ENCODE data around the gene RNPEPL1. TPM values are rescaled to one million over a fixed set of nuclear protein-coding genes. Genes with fewer than 3 reads are reported as not detected.

Gene RNPEPL1
- total RNA-seq, 4 donors from 2014 or later, result 31.9 to 124 (median 99.6) TPM

DNA sequence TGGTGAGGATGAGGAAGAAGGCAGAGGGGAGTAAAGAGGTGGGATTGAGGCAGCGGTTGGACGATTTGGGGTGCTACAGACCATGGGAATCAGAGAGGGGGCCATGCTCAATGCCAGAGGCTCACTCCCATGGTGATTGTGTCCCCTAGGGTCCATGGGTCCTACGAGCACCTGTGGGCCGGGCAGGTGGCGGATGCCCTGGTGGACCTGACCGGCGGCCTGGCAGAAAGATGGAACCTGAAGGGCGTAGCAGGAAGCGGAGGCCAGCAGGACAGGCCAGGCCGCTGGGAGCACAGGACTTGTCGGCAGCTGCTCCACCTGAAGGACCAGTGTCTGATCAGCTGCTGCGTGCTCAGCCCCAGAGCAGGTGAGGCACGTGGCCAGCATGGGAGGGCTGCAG, 23.5 kb downstream of the RNPEPL1 start:
- H3K4me3 ChIP-seq, result no peak overlapping the region
- H3K9me3 ChIP-seq, result no peaks in the 10 kb centered on the region
- intact Hi-C loops (cut with DNase I; ENCODE audit: low total_unique reads), result no loop called here
- peaks cover 0 to 12% of the 10 kb centered on the region in 2 donors for H3K36me3 ChIP-seq
- peaks cover 24 to 27% of the 10 kb centered on the region in 2 donors for H3K4me1 ChIP-seq
- peak in 1 of 2 donors; percentile 7 for DNase-seq
- ATAC-seq, result no peak
- H3K27me3 ChIP-seq, result no peaks in the 10 kb centered on the region
- H3K27ac ChIP-seq, result no peak overlapping the region
- in situ Hi-C loops (cut with MboI; ENCODE audit: low sequenced_read_pairs in 4 of 4), result no loop called here
- TF ChIP-seq POLR2A (IDR thresholded peaks at IDR 0.05), result no peak
- TF ChIP-seq, protein P1, sequence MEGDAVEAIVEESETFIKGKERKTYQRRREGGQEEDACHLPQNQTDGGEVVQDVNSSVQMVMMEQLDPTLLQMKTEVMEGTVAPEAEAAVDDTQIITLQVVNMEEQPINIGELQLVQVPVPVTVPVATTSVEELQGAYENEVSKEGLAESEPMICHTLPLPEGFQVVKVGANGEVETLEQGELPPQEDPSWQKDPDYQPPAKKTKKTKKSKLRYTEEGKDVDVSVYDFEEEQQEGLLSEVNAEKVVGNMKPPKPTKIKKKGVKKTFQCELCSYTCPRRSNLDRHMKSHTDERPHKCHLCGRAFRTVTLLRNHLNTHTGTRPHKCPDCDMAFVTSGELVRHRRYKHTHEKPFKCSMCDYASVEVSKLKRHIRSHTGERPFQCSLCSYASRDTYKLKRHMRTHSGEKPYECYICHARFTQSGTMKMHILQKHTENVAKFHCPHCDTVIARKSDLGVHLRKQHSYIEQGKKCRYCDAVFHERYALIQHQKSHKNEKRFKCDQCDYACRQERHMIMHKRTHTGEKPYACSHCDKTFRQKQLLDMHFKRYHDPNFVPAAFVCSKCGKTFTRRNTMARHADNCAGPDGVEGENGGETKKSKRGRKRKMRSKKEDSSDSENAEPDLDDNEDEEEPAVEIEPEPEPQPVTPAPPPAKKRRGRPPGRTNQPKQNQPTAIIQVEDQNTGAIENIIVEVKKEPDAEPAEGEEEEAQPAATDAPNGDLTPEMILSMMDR (IDR thresholded peaks at IDR 0.05 in 4 of 5, conservative IDR thresholded peaks at IDR 0.05 in 1 of 5), result no peak

DNA sequence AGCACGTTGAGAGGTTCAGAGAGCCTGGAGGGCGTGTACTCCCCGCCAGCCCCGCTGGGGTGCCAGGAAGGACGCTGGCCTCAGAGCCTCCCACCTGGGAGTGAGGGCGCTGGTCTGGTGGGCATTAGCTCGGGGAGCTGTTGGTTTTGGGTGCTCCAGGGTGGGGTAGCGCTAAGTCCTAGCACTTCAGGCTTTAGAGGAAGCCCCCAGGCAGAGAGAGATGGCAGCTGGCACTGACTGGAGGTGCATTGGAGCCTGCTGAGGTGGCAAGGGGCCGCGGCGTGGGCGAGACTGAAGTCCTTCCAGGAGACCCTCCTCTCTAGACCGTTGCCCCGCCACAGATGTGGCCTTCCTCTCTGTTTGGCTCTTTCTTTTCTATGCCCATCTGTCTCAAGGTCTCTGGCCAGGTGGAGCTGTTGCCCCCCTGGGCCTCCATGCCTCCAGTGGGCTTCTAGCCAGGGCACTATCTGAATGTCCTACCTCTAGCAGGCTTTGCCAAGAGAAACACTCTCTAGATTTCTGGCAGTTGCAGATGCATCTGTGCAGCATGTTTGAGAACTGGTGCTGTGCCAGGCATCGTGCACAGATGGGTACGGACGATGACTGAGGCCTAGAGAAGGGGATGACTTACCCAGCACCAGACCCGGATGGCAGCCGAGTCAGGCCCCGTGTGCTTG, 24.9 kb downstream of the RNPEPL1 start:
- TF ChIP-seq, protein P1 (IDR thresholded peaks at IDR 0.05 in 4 of 5, conservative IDR thresholded peaks at IDR 0.05 in 1 of 5), result no peak
- H3K4me3 ChIP-seq, result no peak overlapping the region
- no peak overlapping the region for H3K27ac ChIP-seq
- H3K9me3 ChIP-seq, result no peaks in the 10 kb centered on the region
- in situ Hi-C loops (cut with MboI; ENCODE audit: low sequenced_read_pairs in 4 of 4), result no loop called here
- H3K27me3 ChIP-seq, result no peaks in the 10 kb centered on the region
- peak in 1 of 2 donors; percentile 7 for DNase-seq
- intact Hi-C loops (cut with DNase I; ENCODE audit: low total_unique reads), result no loop called here
- H3K36me3 ChIP-seq, result peaks cover 0 to 20% of the 10 kb centered on the region in 2 donors
- ATAC-seq, result no peak
- H3K4me1 ChIP-seq, result peaks cover 13 to 16% of the 10 kb centered on the region in 2 donors

DNA sequence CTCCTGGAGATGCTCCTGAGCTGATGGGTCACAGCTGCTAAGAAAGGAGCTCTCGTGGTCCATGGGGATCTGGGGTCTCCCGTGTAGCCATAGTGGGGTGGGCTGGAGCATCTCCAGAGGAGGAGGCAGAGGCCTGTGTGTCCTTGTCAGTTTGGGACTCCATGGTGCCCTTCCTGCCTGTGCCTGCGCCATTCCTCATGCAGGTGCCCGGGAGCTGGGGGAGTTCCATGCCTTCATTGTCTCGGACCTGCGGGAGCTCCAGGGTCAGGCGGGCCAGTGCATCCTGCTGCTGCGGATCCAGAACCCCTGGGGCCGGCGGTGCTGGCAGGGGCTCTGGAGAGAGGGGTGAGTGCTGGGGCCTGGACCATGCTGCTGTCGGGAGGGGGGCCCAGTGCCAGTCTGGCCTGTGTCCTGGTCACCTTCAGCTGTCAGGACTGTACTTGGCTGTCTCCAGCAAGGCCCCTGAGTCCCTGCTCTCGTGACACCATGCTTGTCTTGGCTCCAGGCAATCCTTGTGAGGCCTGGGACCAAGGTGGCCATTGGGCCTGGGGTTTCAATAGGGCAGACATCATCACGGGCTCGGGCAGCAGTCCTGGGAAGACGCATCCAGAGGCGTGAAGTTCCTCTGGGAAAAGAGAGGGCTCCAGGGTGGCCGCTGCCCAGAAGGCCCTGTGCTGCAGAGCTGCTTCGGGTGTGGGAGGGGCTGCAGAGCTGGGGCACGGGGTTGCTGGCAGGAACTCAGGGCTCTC, 25.6 kb downstream of the RNPEPL1 start:
- DNase-seq (peak in 1 of 2 donors; percentile 9), ATAC-seq (no peak)
- peaks cover 0 to 26% of the 10 kb centered on the region in 2 donors for H3K36me3 ChIP-seq
- peaks cover 10 to 13% of the 10 kb centered on the region in 2 donors for H3K4me1 ChIP-seq
- H3K9me3 ChIP-seq, result no peaks in the 10 kb centered on the region
- TF ChIP-seq, protein P1 (IDR thresholded peaks at IDR 0.05 in 4 of 5, conservative IDR thresholded peaks at IDR 0.05 in 1 of 5), result no peak
- no peak for TF ChIP-seq POLR2A (IDR thresholded peaks at IDR 0.05)
- in situ Hi-C loops (cut with MboI; ENCODE audit: low sequenced_read_pairs in 4 of 4), result no loop called here
- H3K27ac ChIP-seq, result no peak overlapping the region
- H3K27me3 ChIP-seq, result no peaks in the 10 kb centered on the region
- intact Hi-C loops (cut with DNase I; ENCODE audit: low total_unique reads), result no loop called here
- no peak overlapping the region for H3K4me3 ChIP-seq

DNA sequence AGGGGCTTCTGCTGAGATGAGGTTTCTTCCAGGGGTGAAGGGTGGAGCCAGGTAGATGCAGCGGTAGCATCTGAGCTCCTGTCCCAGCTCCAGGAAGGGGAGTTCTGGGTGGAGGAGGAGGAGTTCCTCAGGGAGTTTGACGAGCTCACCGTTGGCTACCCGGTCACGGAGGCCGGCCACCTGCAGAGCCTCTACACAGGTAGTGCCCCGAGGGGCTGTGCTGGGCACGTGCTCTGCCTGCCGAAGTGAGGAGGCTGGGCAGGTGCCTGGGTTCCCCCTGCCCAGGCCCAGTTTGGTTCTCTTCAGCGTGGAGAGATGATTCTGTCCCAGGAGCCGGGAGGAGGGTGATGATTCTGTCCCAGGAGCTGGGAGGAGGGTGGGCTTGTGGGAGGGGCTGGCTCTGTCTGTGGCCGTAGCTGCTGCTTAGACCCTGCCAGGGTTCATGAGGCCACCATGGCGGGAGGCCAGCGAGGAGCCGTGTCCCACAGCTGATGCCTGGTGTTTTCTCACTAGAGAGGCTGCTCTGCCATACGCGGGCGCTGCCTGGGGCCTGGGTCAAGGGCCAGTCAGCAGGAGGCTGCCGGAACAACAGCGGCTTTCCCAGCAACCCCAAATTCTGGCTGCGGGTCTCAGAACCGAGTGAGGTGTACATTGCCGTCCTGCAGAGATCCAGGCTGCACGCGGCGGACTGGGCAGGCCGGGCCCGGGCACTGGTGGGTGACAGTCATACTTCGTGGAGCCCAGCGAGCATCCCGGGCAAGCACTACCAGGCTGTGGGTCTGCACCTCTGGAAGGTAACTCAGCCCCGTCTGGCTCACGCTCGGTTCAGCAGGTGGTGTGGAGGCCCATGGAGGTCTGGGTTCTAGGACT, 26.5 kb downstream of the RNPEPL1 start:
- in situ Hi-C loops (cut with MboI; ENCODE audit: low sequenced_read_pairs in 4 of 4) (no loop called here), intact Hi-C loops (cut with DNase I; ENCODE audit: low total_unique reads) (no loop called here)
- no peaks in the 10 kb centered on the region for H3K27me3 ChIP-seq
- no peak overlapping the region for H3K4me3 ChIP-seq
- ATAC-seq (no peak), DNase-seq (peak in 1 of 2 donors; percentile 5)
- peaks cover 0 to 30% of the 10 kb centered on the region in 2 donors for H3K36me3 ChIP-seq
- no peak for TF ChIP-seq POLR2A (IDR thresholded peaks at IDR 0.05)
- TF ChIP-seq, protein P1 (IDR thresholded peaks at IDR 0.05 in 4 of 5, conservative IDR thresholded peaks at IDR 0.05 in 1 of 5), result no peak
- no peaks in the 10 kb centered on the region for H3K9me3 ChIP-seq
- peaks cover 10 to 13% of the 10 kb centered on the region in 2 donors for H3K4me1 ChIP-seq
- no peak overlapping the region for H3K27ac ChIP-seq

All from gastrocnemius medialis (tissue), 4 donors.